CD14-positive monocyte (primary cell): ENCODE measurements around the gene RANBP3. TPM values are rescaled to one million over a fixed set of nuclear protein-coding genes. Genes with fewer than 3 reads are reported as not detected.

Source experiments
- DNase-seq, 3 donors: peaks; one replicate each; pipeline ENCODE4 v3.0.0-alpha.2; 2011 to 2022
- H2AFZ ChIP-seq: 2 replicates; pipeline ENCODE4 v1.6.0; 2012; ENCODE audit warnings: mild to moderate bottlenecking, low read depth, low read length, inconsistent platforms; ENCODE audit not compliant: insufficient read depth, poor library complexity, severe bottlenecking
- H3K27ac ChIP-seq, 2 donors: 1 replicate in 1 of 2; 2 replicates in 1 of 2; pipeline ENCODE4 v1.5.1; 2012 to 2013; ENCODE audit warnings: low read length in 2 of 2, control low read depth in 1 of 2, inconsistent platforms in 1 of 2, low read depth in 1 of 2, mild to moderate bottlenecking in 1 of 2
- H3K27me3 ChIP-seq, 2 donors: one replicate each; pipeline versions ENCODE4 v1.6.0 to v1.6.1; 2011 to 2013; ENCODE audit warnings: low read length in 2 of 2; ENCODE audit not compliant: control insufficient read depth in 2 of 2, insufficient read depth in 2 of 2
- H3K36me3 ChIP-seq, 2 donors: replicated peaks in 1 of 2; 1 replicate in 1 of 2; 2 replicates in 1 of 2; pipeline versions ENCODE4 v1.5.1 to v1.6.1; 2012 to 2013; ENCODE audit warnings: low read length in 2 of 2, control low read depth in 1 of 2, inconsistent platforms in 1 of 2, mild to moderate bottlenecking in 1 of 2; ENCODE audit not compliant: insufficient read depth in 2 of 2, control insufficient read depth in 1 of 2
- H3K4me1 ChIP-seq, 2 donors: 1 replicate in 1 of 2; 2 replicates in 1 of 2; pipeline versions ENCODE4 v1.5.1 to v1.6.1; 2012 to 2013; ENCODE audit warnings: low read length in 2 of 2, control low read depth in 1 of 2, inconsistent platforms in 1 of 2, mild to moderate bottlenecking in 1 of 2, moderate library complexity in 1 of 2; ENCODE audit not compliant: insufficient read depth in 2 of 2, control insufficient read depth in 1 of 2
- H3K4me2 ChIP-seq: replicated peaks from 2 replicates; pipeline ENCODE3; 2012; ENCODE audit warnings: low read length, moderate library complexity, mild to moderate bottlenecking; ENCODE audit not compliant: poor library complexity, severe bottlenecking; ENCODE audit errors: extremely low read depth
- H3K4me3 ChIP-seq, 3 experiments: fragments of 200-600 bp in 1 of 3; sonication (generic) in 1 of 3; replicated peaks in 1 of 3; 1 replicate in 2 of 3; 2 replicates in 1 of 3; pipeline ENCODE4 v1.5.1; 2011 to 2013; ENCODE audit warnings: low read length in 3 of 3, mild to moderate bottlenecking in 3 of 3, control low read depth in 2 of 3, low read depth in 2 of 3, inconsistent platforms in 1 of 3, moderate library complexity in 1 of 3
- H3K79me2 ChIP-seq: 2 replicates; pipeline ENCODE4 v1.6.0; 2012; ENCODE audit warnings: mild to moderate bottlenecking, control low read depth, inconsistent platforms, low read length, moderate library complexity; ENCODE audit not compliant: insufficient read depth
- H3K9ac ChIP-seq: 2 replicates; pipeline ENCODE4 v1.6.0; 2017; ENCODE audit warnings: low read length, mild to moderate bottlenecking; ENCODE audit not compliant: insufficient read depth, poor library complexity, severe bottlenecking
- H3K9me3 ChIP-seq, 2 donors: replicated peaks in 1 of 2; 1 replicate in 1 of 2; 2 replicates in 1 of 2; pipeline versions ENCODE4 v1.5.1 to v1.6.1; 2012 to 2013; ENCODE audit warnings: low read length in 2 of 2, control low read depth in 1 of 2; ENCODE audit not compliant: control insufficient read depth in 1 of 2, insufficient read depth in 1 of 2
- H4K20me1 ChIP-seq: 2 replicates; pipeline ENCODE4 v1.6.0; 2012; ENCODE audit warnings: mild to moderate bottlenecking, low read length, control low read depth, moderate library complexity; ENCODE audit not compliant: insufficient read depth
- H3K27ac Mint-ChIP-seq, 7 donors: one replicate each; pipeline ENCODE4 v1.8.0; 2020; ENCODE audit warnings: mild to moderate bottlenecking in 7 of 7, mixed read lengths in 7 of 7, moderate library complexity in 6 of 7, inconsistent platforms in 2 of 7
- H3K27me3 Mint-ChIP-seq, 3 donors: one replicate each; pipeline ENCODE4 v1.8.0; 2021 to 2022; ENCODE audit warnings: low read depth in 3 of 3, mild to moderate bottlenecking in 3 of 3, mixed read lengths in 3 of 3, moderate library complexity in 3 of 3, inconsistent platforms in 1 of 3
- H3K36me3 Mint-ChIP-seq, 2 donors: one replicate each; pipeline ENCODE4 v1.8.0; 2020; ENCODE audit warnings: mixed read lengths in 2 of 2, inconsistent platforms in 1 of 2, mild to moderate bottlenecking in 1 of 2
- H3K4me1 Mint-ChIP-seq: one replicate; pipeline ENCODE4 v1.8.0; 2020; ENCODE audit warnings: mild to moderate bottlenecking, mixed read lengths
- H3K4me3 Mint-ChIP-seq, 2 donors: one replicate each; pipeline ENCODE4 v1.8.0; 2020; ENCODE audit warnings: mild to moderate bottlenecking in 2 of 2, mixed read lengths in 2 of 2, moderate library complexity in 1 of 2
- H3K9me3 Mint-ChIP-seq, 7 donors: one replicate each; pipeline ENCODE4 v1.8.0; 2020 to 2022; ENCODE audit warnings: mixed read lengths in 7 of 7, mild to moderate bottlenecking in 6 of 7, moderate library complexity in 6 of 7, inconsistent platforms in 2 of 7
- WGBS: methylation state at CpG from one replicate; pipeline ENCODE4 v1.1.5; 2013; ENCODE audit warnings: missing lambda C conversion rate; ENCODE audit not compliant: insufficient coverage; 5-methylcytosine and 5-hydroxymethylcytosine counted together
- intact Hi-C, 2 donors: fragments of 100-400 bp; cut with micrococcal nuclease; formaldehyde crosslinking; loops; one replicate each; pipeline versions ENCODE4 v1.15.0 to v1.15.1; 2023
- polyA plus RNA-seq, 3 donors: library from polyadenylated mRNA; depleted of rRNA in 1 of 3; unstranded in 2 of 3; stranded (reverse) in 1 of 3; fragments of 300-500 nt in 2 of 3; fragments of >200 nt in 1 of 3; fragmentation: Illumina TruSeq in 2 of 3; gene quantifications; 1 replicate in 2 of 3; 2 replicates in 1 of 3; pipeline ENCODE4 v1.2.3, GENCODE V29; 2012 to 2021
- TF ChIP-seq, protein P1 (sequence below): fragments of 200-600 bp; IDR thresholded peaks from one replicate; pipeline ENCODE4 v1.8.0; 2022; ENCODE audit warnings: antibody characterized with exemption, mild to moderate bottlenecking

Gene RANBP3
- polyA plus RNA-seq, 3 donors: 4.5 to 49.5 (median 8.1) TPM

DNA sequence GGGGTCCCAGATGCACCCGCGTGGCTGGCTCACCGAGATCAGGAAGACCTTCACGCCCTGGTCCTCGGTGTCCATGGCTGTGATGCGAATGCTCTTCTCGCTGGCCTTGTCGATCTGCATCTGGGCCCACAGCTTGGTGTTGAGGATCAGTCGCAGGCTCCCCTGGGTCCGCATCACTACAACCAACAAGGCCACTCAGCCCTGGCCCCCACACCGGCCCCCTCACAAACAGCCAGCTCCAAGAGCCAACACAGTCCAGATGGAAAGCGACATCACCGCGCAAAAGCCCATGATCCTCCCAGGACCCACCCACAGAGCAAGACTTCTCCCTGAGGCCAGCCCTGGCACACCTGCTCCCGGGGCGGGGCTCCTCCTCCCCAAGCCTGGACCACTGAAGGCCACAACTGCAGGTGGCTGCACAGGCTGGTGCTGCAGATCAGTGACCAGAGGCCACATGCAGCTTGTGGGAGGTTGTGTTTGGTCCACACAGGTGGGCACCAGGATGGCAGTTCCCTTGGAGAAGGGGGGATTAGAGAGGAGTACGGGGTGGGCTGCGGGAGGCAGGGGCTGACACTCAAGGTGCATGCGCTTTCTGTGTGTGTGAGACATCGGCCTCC lies 59.4 kb downstream of the RANBP3 start:
- H3K9ac ChIP-seq: no peak overlapping the region
- intact Hi-C loops: no loop called here
- H3K4me3 Mint-ChIP-seq: no peak overlapping the region
- no peak overlapping the region for H2AFZ ChIP-seq
- DNase-seq: no peak
- H3K27me3 ChIP-seq: no peaks in the 10 kb centered on the region
- no peaks in the 10 kb centered on the region for H3K4me1 ChIP-seq
- peak overlapping the region in 1 of 7 donors; percentile 61 for H3K27ac Mint-ChIP-seq
- peaks cover 0 to 2% (median 0%) of the 10 kb centered on the region in 3 donors for H3K27me3 Mint-ChIP-seq
- H4K20me1 ChIP-seq: no peaks in the 10 kb centered on the region
- H3K9me3 ChIP-seq: no peaks in the 10 kb centered on the region
- no peak overlapping the region for H3K27ac ChIP-seq
- peaks cover 81 to 87% of the 10 kb centered on the region in 2 donors for H3K36me3 ChIP-seq
- H3K36me3 Mint-ChIP-seq: peaks cover 63 to 79% of the 10 kb centered on the region in 2 donors
- H3K4me3 ChIP-seq: no peak overlapping the region
- no peaks in the 10 kb centered on the region for H3K79me2 ChIP-seq
- no peaks in the 10 kb centered on the region for H3K9me3 Mint-ChIP-seq
- H3K4me2 ChIP-seq: no peak overlapping the region
- TF ChIP-seq, protein P1, sequence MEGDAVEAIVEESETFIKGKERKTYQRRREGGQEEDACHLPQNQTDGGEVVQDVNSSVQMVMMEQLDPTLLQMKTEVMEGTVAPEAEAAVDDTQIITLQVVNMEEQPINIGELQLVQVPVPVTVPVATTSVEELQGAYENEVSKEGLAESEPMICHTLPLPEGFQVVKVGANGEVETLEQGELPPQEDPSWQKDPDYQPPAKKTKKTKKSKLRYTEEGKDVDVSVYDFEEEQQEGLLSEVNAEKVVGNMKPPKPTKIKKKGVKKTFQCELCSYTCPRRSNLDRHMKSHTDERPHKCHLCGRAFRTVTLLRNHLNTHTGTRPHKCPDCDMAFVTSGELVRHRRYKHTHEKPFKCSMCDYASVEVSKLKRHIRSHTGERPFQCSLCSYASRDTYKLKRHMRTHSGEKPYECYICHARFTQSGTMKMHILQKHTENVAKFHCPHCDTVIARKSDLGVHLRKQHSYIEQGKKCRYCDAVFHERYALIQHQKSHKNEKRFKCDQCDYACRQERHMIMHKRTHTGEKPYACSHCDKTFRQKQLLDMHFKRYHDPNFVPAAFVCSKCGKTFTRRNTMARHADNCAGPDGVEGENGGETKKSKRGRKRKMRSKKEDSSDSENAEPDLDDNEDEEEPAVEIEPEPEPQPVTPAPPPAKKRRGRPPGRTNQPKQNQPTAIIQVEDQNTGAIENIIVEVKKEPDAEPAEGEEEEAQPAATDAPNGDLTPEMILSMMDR: no peak
- H3K4me1 Mint-ChIP-seq: no peaks in the 10 kb centered on the region
- over 99% methylated on average over 16 of the region's 20 CpGs for whole genome bisulfite sequencing

DNA sequence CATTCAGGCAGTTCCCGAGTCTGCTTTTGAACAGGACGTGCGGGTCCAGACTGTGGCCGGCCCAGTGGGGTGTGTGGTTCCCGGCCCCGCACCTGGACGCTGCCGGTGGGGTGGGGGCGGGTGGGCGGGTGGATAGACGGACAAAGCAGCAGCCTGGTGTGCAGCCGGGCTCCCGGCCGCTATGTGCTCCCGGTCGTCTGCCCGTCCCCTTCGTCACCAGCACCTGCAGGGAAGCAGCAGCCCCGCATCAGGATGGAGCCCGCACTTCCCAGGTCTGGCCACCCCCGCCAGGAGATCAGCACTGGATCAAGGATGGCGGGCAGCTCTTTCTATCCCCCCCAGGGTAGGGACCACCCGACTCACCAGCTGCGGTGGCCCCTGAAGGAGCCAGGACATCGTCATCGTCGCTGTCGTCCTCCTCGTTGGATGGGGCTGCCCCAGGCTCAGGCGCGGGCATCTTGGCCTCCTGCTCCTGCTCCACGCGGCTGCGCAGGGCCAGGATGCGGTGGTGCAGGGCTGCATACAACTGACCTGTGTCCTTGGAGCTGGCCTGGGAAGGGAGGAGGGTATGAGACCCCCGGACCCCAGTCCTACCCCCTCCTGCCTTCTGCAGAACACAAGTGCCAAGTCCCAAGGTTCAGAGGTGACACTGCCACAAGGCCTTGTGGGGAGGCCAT lies 60.4 kb downstream of the RANBP3 start:
- no peaks in the 10 kb centered on the region for H3K9me3 Mint-ChIP-seq
- H3K27me3 ChIP-seq: no peaks in the 10 kb centered on the region
- TF ChIP-seq, protein P1: no peak
- H3K4me3 ChIP-seq: no peak overlapping the region
- intact Hi-C loops: no loop called here
- H4K20me1 ChIP-seq: no peaks in the 10 kb centered on the region
- no peak overlapping the region for H2AFZ ChIP-seq
- H3K27ac ChIP-seq: no peak overlapping the region
- no peak overlapping the region for H3K9ac ChIP-seq
- H3K36me3 ChIP-seq: peaks cover 72 to 77% of the 10 kb centered on the region in 2 donors
- no peak overlapping the region for H3K4me3 Mint-ChIP-seq
- no peaks in the 10 kb centered on the region for H3K4me1 ChIP-seq
- H3K9me3 ChIP-seq: no peaks in the 10 kb centered on the region
- H3K79me2 ChIP-seq: no peaks in the 10 kb centered on the region
- no peak overlapping the region for H3K4me2 ChIP-seq
- H3K27me3 Mint-ChIP-seq: peaks cover 0 to 2% (median 0%) of the 10 kb centered on the region in 3 donors
- DNase-seq: no peak
- H3K27ac Mint-ChIP-seq: no peak overlapping the region
- peaks cover 56 to 74% of the 10 kb centered on the region in 2 donors for H3K36me3 Mint-ChIP-seq
- 96% methylated on average over 35 of the region's 36 CpGs for WGBS
- no peaks in the 10 kb centered on the region for H3K4me1 Mint-ChIP-seq
